Measurements from ENCODE around the gene GRID2IP.

GRID2IP gene

GRCh38 chr7:6447581-6448199, 103.6 kb downstream of the GRID2IP start, which contains the start of gene DAGLB (continued):
- TF ChIP-seq MYNN (tag by site-specific recombination; IDR thresholded peaks at IDR 0.05; ENCODE audit: borderline replicate concordance) (no peak), ZNF580 (tag by site-specific recombination; IDR thresholded peaks at IDR 0.05) (no peak), ZNF692 (tag by site-specific recombination; IDR thresholded peaks at IDR 0.05) (peak; percentile 51; the same call in 1 of the 2 replicates), MEIS1 (CRISPR knock-in tag; IDR thresholded peaks at IDR 0.05; ENCODE audit: borderline replicate concordance) (no peak), YY2 (tag by site-specific recombination; IDR thresholded peaks at IDR 0.05) (no peak), ZFP69B (tag by site-specific recombination; IDR thresholded peaks at IDR 0.05) (peak; percentile 45; the same call in 1 of the 2 replicates), ZNF354C (tag by site-specific recombination; IDR thresholded peaks at IDR 0.05; ENCODE audit: borderline replicate concordance, low read depth) (no peak), ZNF138 (tag by site-specific recombination; IDR thresholded peaks at IDR 0.05; ENCODE audit: borderline replicate concordance) (no peak), PRDM10 (tag by site-specific recombination; IDR thresholded peaks at IDR 0.05) (no peak)
- TF ChIP-seq, protein P1, sequence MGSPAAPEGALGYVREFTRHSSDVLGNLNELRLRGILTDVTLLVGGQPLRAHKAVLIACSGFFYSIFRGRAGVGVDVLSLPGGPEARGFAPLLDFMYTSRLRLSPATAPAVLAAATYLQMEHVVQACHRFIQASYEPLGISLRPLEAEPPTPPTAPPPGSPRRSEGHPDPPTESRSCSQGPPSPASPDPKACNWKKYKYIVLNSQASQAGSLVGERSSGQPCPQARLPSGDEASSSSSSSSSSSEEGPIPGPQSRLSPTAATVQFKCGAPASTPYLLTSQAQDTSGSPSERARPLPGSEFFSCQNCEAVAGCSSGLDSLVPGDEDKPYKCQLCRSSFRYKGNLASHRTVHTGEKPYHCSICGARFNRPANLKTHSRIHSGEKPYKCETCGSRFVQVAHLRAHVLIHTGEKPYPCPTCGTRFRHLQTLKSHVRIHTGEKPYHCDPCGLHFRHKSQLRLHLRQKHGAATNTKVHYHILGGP (tag by site-specific recombination; IDR thresholded peaks at IDR 0.05), result no peak

All from HEK293 (cell line).